Natural killer cell (primary cell): Measurements from ENCODE around the gene PPP2R5C. TPM values are rescaled to one million over a fixed set of nuclear protein-coding genes. Genes with fewer than 3 reads are reported as not detected.

Experiments used
- ATAC-seq, 3 donors: fragments of 150-1000 bp in 2 of 3; fragments of 200-7000 bp in 1 of 3; cut with Tn5 transposase; 1 replicate in 1 of 3; 2 replicates in 2 of 3; pipeline ENCODE4 v1.10.0; 2021; ENCODE audit warnings: mild to moderate bottlenecking in 2 of 3, moderate library complexity in 2 of 3
- DNase-seq, 2 donors: peaks; one replicate each; pipeline versions ENCODE4 v3.0.0 to v3.0.0-alpha.2; 2013 to 2021; ENCODE audit warnings: mixed read lengths in 1 of 2
- H3K27ac ChIP-seq: one replicate; pipeline ENCODE4 v1.5.1; 2013; ENCODE audit warnings: mild to moderate bottlenecking, low read length
- H3K27me3 ChIP-seq: one replicate; pipeline ENCODE4 v1.6.1; 2013; ENCODE audit warnings: low read length; ENCODE audit not compliant: control insufficient read depth, insufficient read depth
- H3K36me3 ChIP-seq: one replicate; pipeline ENCODE4 v1.6.1; 2013; ENCODE audit warnings: low read length; ENCODE audit not compliant: control insufficient read depth, insufficient read depth
- H3K4me1 ChIP-seq: one replicate; pipeline ENCODE4 v1.6.1; 2013; ENCODE audit warnings: low read length; ENCODE audit not compliant: control insufficient read depth, insufficient read depth
- H3K4me3 ChIP-seq: one replicate; pipeline ENCODE4 v1.5.1; 2013; ENCODE audit warnings: low read length
- H3K9me3 ChIP-seq: one replicate; pipeline ENCODE4 v1.6.1; 2013; ENCODE audit warnings: low read length; ENCODE audit not compliant: control insufficient read depth, insufficient read depth
- H3K27ac Mint-ChIP-seq, 2 donors: one replicate each; pipeline ENCODE4 v1.8.0; 2022; ENCODE audit warnings: mild to moderate bottlenecking in 2 of 2, mixed read lengths in 2 of 2, moderate library complexity in 1 of 2
- H3K27me3 Mint-ChIP-seq, 2 donors: one replicate each; pipeline ENCODE4 v1.8.0; 2022; ENCODE audit warnings: low read depth in 2 of 2, mixed read lengths in 2 of 2
- H3K36me3 Mint-ChIP-seq: one replicate; pipeline ENCODE4 v1.8.0; 2022; ENCODE audit warnings: mixed read lengths
- H3K4me1 Mint-ChIP-seq, 2 donors: one replicate each; pipeline ENCODE4 v1.8.0; 2022; ENCODE audit warnings: mixed read lengths in 2 of 2
- H3K4me3 Mint-ChIP-seq: one replicate; pipeline ENCODE4 v1.8.0; 2022; ENCODE audit warnings: mild to moderate bottlenecking, moderate library complexity, mixed read lengths
- H3K9me3 Mint-ChIP-seq, 2 donors: one replicate each; pipeline ENCODE4 v1.8.0; 2022; ENCODE audit warnings: mixed read lengths in 2 of 2
- CTCF ChIP-seq: fragments of 200-600 bp; IDR thresholded peaks from one replicate; pipeline ENCODE4 v1.8.0; 2022; ENCODE audit warnings: antibody characterized with exemption
- WGBS: methylation state at CpG from one replicate; pipeline ENCODE4 v1.1.7; 2013; ENCODE audit warnings: missing lambda C conversion rate; ENCODE audit not compliant: insufficient coverage; 5-methylcytosine and 5-hydroxymethylcytosine counted together
- intact Hi-C: fragments of 100-400 bp; cut with micrococcal nuclease; formaldehyde crosslinking; loops from one replicate; pipeline ENCODE4 v1.14.2; 2022
- total RNA-seq, 4 donors: library from RNA; stranded (reverse); fragments of 120-200 nt in 1 of 4; gene quantifications; one replicate each; pipeline versions ENCODE4 v1.2.3 to v1.2.4, GENCODE V29; 2013 to 2022

The PPP2R5C gene
- total RNA-seq, 3 donors from 2014 or later (not counting 1 experiment from before 2014, with no cell fraction given), result 716 to 779 (median 736) TPM

DNA sequence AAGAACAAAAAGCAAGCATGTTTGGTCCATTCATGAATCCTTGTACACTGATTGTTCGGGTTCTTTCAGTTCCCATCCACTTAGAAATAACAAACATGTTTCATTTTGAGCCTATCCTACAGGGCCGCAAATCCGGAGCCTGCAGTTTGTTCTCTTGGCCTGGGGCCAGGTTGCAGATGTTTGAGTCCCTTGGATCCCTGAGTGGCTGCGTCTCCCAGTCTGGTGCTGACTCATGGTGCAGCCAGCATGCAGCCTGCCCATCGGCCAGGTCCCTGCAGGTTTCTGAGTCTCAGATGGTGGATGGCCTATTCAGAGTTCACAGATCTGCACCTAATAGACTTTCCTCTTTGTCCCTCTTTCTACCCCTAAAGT, 201.0 kb downstream of the PPP2R5C start:
- Mint-ChIP-seq H3K4me3 (no peak overlapping the region), H3K27me3 (peaks cover 0 to 2% of the 10 kb centered on the region in 2 donors), H3K36me3 (no peaks in the 10 kb centered on the region), H3K9me3 (no peaks in the 10 kb centered on the region), H3K4me1 (peaks cover 27 to 34% of the 10 kb centered on the region in 2 donors), H3K27ac (no peak overlapping the region)
- no peaks in the 10 kb centered on the region for H3K27me3 ChIP-seq
- no peak for TF ChIP-seq CTCF
- 93% methylated on average over 5 of the region's 5 CpGs for WGBS
- H3K4me3 ChIP-seq, result no peak overlapping the region
- H3K4me1 ChIP-seq, result peaks cover 18% of the 10 kb centered on the region
- no peaks in the 10 kb centered on the region for H3K9me3 ChIP-seq
- no peak overlapping the region for H3K27ac ChIP-seq
- no peak for ATAC-seq
- no peaks in the 10 kb centered on the region for H3K36me3 ChIP-seq
- intact Hi-C loops, result loop anchor here (5.0 kb wide), 2 partner anchors 190 to 355 kb away; partner anchors contain the start of gene ZNF839
- DNase-seq, result no peak

DNA sequence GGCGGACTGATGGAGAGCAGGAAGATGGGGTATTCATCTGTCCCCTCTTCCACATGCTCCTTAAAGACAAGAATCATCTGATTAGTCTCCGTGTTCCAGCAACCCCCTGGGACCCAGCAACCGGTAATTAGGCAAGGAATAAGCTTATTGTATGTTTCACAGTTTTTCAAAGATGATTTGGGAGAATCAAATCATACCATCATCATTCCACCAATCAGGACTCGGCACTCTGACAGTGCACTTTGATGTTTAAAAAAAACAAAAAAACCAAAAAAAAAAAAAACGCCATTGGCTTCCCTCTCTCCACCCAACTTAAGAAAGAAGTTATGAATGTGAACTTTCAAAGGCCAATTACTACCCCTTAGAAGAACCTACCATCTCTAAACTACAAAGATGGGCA, 201.5 kb downstream of the PPP2R5C start:
- Mint-ChIP-seq H3K27ac (no peak overlapping the region), H3K36me3 (no peaks in the 10 kb centered on the region), H3K27me3 (peaks cover 0 to 2% of the 10 kb centered on the region in 2 donors), H3K4me3 (no peak overlapping the region), H3K4me1 (peaks cover 32 to 37% of the 10 kb centered on the region in 2 donors), H3K9me3 (no peaks in the 10 kb centered on the region)
- H3K4me3 ChIP-seq, result no peak overlapping the region
- no peak for TF ChIP-seq CTCF
- no peaks in the 10 kb centered on the region for H3K36me3 ChIP-seq
- intact Hi-C loops, result loop anchor here (5.0 kb wide), 2 partner anchors 191 to 354 kb away; partner anchors contain the start of gene ZNF839
- DNase-seq (no peak), ATAC-seq (no peak)
- WGBS, result 89% methylated on average over 1 of the region's 5 CpGs
- H3K27me3 ChIP-seq, result no peaks in the 10 kb centered on the region
- H3K9me3 ChIP-seq, result no peaks in the 10 kb centered on the region
- H3K27ac ChIP-seq, result no peak overlapping the region
- H3K4me1 ChIP-seq, result peaks cover 19% of the 10 kb centered on the region

- Mint-ChIP-seq H3K36me3 (no peaks in the 10 kb centered on the region), H3K4me1 (peaks cover 35 to 41% of the 10 kb centered on the region in 2 donors), H3K27ac (peak overlapping the region; percentile 90 to 91), H3K4me3 (peak overlapping the region; percentile 57), H3K27me3 (peaks cover 0 to 2% of the 10 kb centered on the region in 2 donors), H3K9me3 (no peaks in the 10 kb centered on the region)
- WGBS, result 74% methylated on average over 20 of the region's 20 CpGs
- TF ChIP-seq CTCF, result no peak
- H3K27me3 ChIP-seq, result no peaks in the 10 kb centered on the region
- DNase-seq, result no peak
- no peaks in the 10 kb centered on the region for H3K9me3 ChIP-seq
- intact Hi-C loops, result loop anchor here (1.0 to 5.0 kb wide), 3 partner anchors 15 to 354 kb away; partner anchors contain the start of gene ZNF839
- H3K4me1 ChIP-seq, result peaks cover 22% of the 10 kb centered on the region
- ATAC-seq, result no peak
- peak overlapping the region; percentile 54 for H3K27ac ChIP-seq
- H3K4me3 ChIP-seq, result no peak overlapping the region
- no peaks in the 10 kb centered on the region for H3K36me3 ChIP-seq
Observed at GRCh38 chr14:101963656-101964296, 202.3 kb downstream of the PPP2R5C start.
